WTC11 (cell line): ENCODE results near the gene DNAH1. TPM values are rescaled to one million over a fixed set of nuclear protein-coding genes. Genes with fewer than 3 reads are reported as not detected.

Experiments used
- ATAC-seq: fragments of 200-7000 bp; cut with Tn5 transposase; 2 replicates; pipeline ENCODE4 v1.10.0; 2021; ENCODE audit warnings: mild to moderate bottlenecking, moderate library complexity
- CTCF ChIA-PET: fragments of 300-600 bp; sonication (Branson Sonifier 250); formaldehyde crosslinking; loops from one replicate; lab custom pipeline; 2021; ENCODE audit warnings: antibody characterized with exemption; lab: Charles Lee
- POLR2A ChIA-PET: fragments of 350-600 bp; sonication (Branson Sonifier 250); formaldehyde crosslinking; loops from one replicate; lab custom pipeline; 2021; ENCODE audit warnings: antibody characterized with exemption; lab: Charles Lee
- DNase-seq: peaks from one replicate; pipeline ENCODE4 v3.0.0; 2021; ENCODE audit warnings: low spot score
- H3K27ac Mint-ChIP-seq: 2 replicates; pipeline ENCODE4 v1.8.0; 2021; ENCODE audit warnings: mixed read lengths
- H3K27me3 Mint-ChIP-seq: 2 replicates; pipeline ENCODE4 v1.8.0; 2021; ENCODE audit warnings: low read depth, mild to moderate bottlenecking, moderate library complexity, mixed read lengths
- H3K36me3 Mint-ChIP-seq: 2 replicates; pipeline ENCODE4 v1.8.0; 2021; ENCODE audit warnings: mixed read lengths
- H3K4me1 Mint-ChIP-seq: 2 replicates; pipeline ENCODE4 v1.8.0; 2022; ENCODE audit warnings: mixed read lengths
- H3K4me3 Mint-ChIP-seq: 2 replicates; pipeline ENCODE4 v1.8.0; 2021; ENCODE audit warnings: mild to moderate bottlenecking, moderate library complexity, mixed read lengths
- H3K9me3 Mint-ChIP-seq: 2 replicates; pipeline ENCODE4 v1.8.0; 2021; ENCODE audit warnings: mixed read lengths
- ATF1 ChIP-seq: sonication (generic); formaldehyde crosslinking; IDR thresholded peaks from 2 replicates; pipeline ENCODE4 v1.8.1; 2023; ENCODE audit warnings: mild to moderate bottlenecking, moderate library complexity, missing genetic modification reagents
- CREB1 ChIP-seq: sonication (generic); formaldehyde crosslinking; IDR thresholded peaks from 2 replicates; pipeline ENCODE4 v1.8.0; 2023; ENCODE audit warnings: mild to moderate bottlenecking, missing genetic modification reagents
- EMX1 ChIP-seq: fragments of 250-450 bp; sonication (Bioruptor Pico); IDR thresholded peaks from 2 replicates; pipeline ENCODE4 v1.8.0; 2021; ENCODE audit warnings: mild to moderate bottlenecking
- FOXK1 ChIP-seq: sonication (generic); formaldehyde crosslinking; IDR thresholded peaks from 2 replicates; pipeline ENCODE4 v1.8.0; 2022; ENCODE audit warnings: mild to moderate bottlenecking, moderate library complexity, missing genetic modification reagents
- GTF2I ChIP-seq: fragments of 250-450 bp; sonication (Bioruptor Pico); conservative IDR thresholded peaks from 2 replicates; pipeline ENCODE4 v1.4.0; 2021; ENCODE audit warnings: mild to moderate bottlenecking
- JAZF1 ChIP-seq: fragments of 250-450 bp; sonication (Bioruptor Pico); IDR thresholded peaks from 2 replicates; pipeline ENCODE4 v1.9.0; 2021; ENCODE audit warnings: moderate library complexity, mild to moderate bottlenecking, inconsistent platforms
- KAT7 ChIP-seq: sonication (generic); formaldehyde crosslinking; IDR thresholded peaks from 2 replicates; pipeline ENCODE4 v1.8.1; 2023; ENCODE audit warnings: missing genetic modification reagents, mild to moderate bottlenecking, borderline replicate concordance
- NR2C2 ChIP-seq: sonication (generic); formaldehyde crosslinking; IDR thresholded peaks from 2 replicates; pipeline ENCODE4 v1.8.0; 2022; ENCODE audit warnings: mild to moderate bottlenecking, missing genetic modification reagents
- PRRX2 ChIP-seq: fragments of 250-450 bp; sonication (Bioruptor Pico); IDR thresholded peaks from 2 replicates; pipeline ENCODE4 v1.8.0; 2021; ENCODE audit warnings: mild to moderate bottlenecking
- SMAD4 ChIP-seq: sonication (generic); formaldehyde crosslinking; IDR thresholded peaks from 2 replicates; pipeline ENCODE4 v1.8.0; 2022; ENCODE audit warnings: mild to moderate bottlenecking, missing genetic modification reagents
- TCF7 ChIP-seq: sonication (generic); formaldehyde crosslinking; IDR thresholded peaks from 2 replicates; pipeline ENCODE4 v1.8.0; 2022; ENCODE audit warnings: mild to moderate bottlenecking, low read depth, missing genetic modification reagents, moderate library complexity
- ZNF263 ChIP-seq: sonication (generic); formaldehyde crosslinking; IDR thresholded peaks from 2 replicates; pipeline ENCODE4 v1.8.1; 2022; ENCODE audit warnings: low read depth, mild to moderate bottlenecking, moderate library complexity, missing genetic modification reagents
- total RNA-seq: library from RNA; stranded (reverse); gene quantifications from 3 replicates; pipeline ENCODE4 v1.2.3, GENCODE V29; 2021
- TF ChIP-seq, protein P1 (sequence below): fragments of 200-600 bp; IDR thresholded peaks from 2 replicates; pipeline ENCODE4 v1.8.0; 2022; ENCODE audit warnings: antibody characterized with exemption
- TF ChIP-seq, protein P2 (sequence below): fragments of 250-450 bp; sonication (Bioruptor Pico); IDR thresholded peaks from 2 replicates; pipeline ENCODE4 v1.9.0; 2021; ENCODE audit warnings: mild to moderate bottlenecking
- TF ChIP-seq, protein P3 (sequence below): sonication (generic); formaldehyde crosslinking; IDR thresholded peaks from 2 replicates; pipeline ENCODE4 v1.8.1; 2023; ENCODE audit warnings: mild to moderate bottlenecking, missing genetic modification reagents, borderline replicate concordance
- TF ChIP-seq, protein P4 (sequence below): sonication (generic); formaldehyde crosslinking; conservative IDR thresholded peaks from 2 replicates; pipeline ENCODE4 v1.8.1; 2022; ENCODE audit warnings: mild to moderate bottlenecking, missing genetic modification reagents
- TF ChIP-seq, protein P5 (sequence below): sonication (generic); formaldehyde crosslinking; IDR thresholded peaks from 2 replicates; pipeline ENCODE4 v1.8.1; 2023; ENCODE audit warnings: mild to moderate bottlenecking, missing genetic modification reagents
- TF ChIP-seq, protein P6 (sequence below): fragments of 250-450 bp; sonication (Bioruptor Pico); conservative IDR thresholded peaks from 2 replicates; pipeline ENCODE4 v1.9.0; 2021; ENCODE audit warnings: mild to moderate bottlenecking

The DNAH1 gene
- total RNA-seq, 1 experiment from 2014 or later, result 1.5 TPM

DNA sequence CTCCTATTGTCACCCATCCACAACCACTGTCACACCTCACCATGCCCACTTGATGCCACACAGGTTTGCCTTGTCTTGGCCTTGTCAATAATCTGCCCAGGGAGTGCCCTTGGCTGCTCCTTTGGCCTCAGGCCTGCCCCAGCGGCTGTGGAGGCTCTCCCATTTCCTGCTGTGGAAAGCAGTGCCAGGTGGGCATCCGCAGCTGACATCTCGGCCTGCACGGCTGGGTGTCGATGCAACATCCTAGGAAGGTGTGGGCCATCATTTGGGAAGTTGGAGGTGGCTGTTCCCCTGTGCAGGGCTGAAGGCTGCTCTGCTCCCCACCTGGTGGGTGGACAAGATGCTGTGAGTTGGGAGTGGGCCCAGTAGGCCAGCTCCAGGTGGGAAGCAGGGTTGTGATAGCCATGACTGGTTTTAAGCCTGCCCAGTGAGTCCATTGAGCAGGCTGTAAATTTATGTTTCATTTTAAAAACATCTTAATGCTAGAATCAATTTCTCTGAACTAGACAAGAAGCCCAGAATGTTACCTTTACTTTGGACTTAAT lies 12.5 kb downstream of the DNAH1 start:
- Mint-ChIP-seq H3K4me1 (no peaks in the 10 kb centered on the region), H3K27me3 (no peaks in the 10 kb centered on the region)
- no peak for DNase-seq
- ATAC-seq, result no peak
- TF ChIP-seq ZNF263 (CRISPR knock-in tag), result no peak
- no peak for TF ChIP-seq FOXK1
- TF ChIP-seq EMX1 (CRISPR knock-in tag), result no peak
- TF ChIP-seq, protein P1, sequence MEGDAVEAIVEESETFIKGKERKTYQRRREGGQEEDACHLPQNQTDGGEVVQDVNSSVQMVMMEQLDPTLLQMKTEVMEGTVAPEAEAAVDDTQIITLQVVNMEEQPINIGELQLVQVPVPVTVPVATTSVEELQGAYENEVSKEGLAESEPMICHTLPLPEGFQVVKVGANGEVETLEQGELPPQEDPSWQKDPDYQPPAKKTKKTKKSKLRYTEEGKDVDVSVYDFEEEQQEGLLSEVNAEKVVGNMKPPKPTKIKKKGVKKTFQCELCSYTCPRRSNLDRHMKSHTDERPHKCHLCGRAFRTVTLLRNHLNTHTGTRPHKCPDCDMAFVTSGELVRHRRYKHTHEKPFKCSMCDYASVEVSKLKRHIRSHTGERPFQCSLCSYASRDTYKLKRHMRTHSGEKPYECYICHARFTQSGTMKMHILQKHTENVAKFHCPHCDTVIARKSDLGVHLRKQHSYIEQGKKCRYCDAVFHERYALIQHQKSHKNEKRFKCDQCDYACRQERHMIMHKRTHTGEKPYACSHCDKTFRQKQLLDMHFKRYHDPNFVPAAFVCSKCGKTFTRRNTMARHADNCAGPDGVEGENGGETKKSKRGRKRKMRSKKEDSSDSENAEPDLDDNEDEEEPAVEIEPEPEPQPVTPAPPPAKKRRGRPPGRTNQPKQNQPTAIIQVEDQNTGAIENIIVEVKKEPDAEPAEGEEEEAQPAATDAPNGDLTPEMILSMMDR, result no peak
- TF ChIP-seq, protein P2, sequence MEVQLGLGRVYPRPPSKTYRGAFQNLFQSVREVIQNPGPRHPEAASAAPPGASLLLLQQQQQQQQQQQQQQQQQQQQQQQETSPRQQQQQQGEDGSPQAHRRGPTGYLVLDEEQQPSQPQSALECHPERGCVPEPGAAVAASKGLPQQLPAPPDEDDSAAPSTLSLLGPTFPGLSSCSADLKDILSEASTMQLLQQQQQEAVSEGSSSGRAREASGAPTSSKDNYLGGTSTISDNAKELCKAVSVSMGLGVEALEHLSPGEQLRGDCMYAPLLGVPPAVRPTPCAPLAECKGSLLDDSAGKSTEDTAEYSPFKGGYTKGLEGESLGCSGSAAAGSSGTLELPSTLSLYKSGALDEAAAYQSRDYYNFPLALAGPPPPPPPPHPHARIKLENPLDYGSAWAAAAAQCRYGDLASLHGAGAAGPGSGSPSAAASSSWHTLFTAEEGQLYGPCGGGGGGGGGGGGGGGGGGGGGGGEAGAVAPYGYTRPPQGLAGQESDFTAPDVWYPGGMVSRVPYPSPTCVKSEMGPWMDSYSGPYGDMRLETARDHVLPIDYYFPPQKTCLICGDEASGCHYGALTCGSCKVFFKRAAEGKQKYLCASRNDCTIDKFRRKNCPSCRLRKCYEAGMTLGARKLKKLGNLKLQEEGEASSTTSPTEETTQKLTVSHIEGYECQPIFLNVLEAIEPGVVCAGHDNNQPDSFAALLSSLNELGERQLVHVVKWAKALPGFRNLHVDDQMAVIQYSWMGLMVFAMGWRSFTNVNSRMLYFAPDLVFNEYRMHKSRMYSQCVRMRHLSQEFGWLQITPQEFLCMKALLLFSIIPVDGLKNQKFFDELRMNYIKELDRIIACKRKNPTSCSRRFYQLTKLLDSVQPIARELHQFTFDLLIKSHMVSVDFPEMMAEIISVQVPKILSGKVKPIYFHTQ (CRISPR knock-in tag), result no peak
- TF ChIP-seq, protein P3, sequence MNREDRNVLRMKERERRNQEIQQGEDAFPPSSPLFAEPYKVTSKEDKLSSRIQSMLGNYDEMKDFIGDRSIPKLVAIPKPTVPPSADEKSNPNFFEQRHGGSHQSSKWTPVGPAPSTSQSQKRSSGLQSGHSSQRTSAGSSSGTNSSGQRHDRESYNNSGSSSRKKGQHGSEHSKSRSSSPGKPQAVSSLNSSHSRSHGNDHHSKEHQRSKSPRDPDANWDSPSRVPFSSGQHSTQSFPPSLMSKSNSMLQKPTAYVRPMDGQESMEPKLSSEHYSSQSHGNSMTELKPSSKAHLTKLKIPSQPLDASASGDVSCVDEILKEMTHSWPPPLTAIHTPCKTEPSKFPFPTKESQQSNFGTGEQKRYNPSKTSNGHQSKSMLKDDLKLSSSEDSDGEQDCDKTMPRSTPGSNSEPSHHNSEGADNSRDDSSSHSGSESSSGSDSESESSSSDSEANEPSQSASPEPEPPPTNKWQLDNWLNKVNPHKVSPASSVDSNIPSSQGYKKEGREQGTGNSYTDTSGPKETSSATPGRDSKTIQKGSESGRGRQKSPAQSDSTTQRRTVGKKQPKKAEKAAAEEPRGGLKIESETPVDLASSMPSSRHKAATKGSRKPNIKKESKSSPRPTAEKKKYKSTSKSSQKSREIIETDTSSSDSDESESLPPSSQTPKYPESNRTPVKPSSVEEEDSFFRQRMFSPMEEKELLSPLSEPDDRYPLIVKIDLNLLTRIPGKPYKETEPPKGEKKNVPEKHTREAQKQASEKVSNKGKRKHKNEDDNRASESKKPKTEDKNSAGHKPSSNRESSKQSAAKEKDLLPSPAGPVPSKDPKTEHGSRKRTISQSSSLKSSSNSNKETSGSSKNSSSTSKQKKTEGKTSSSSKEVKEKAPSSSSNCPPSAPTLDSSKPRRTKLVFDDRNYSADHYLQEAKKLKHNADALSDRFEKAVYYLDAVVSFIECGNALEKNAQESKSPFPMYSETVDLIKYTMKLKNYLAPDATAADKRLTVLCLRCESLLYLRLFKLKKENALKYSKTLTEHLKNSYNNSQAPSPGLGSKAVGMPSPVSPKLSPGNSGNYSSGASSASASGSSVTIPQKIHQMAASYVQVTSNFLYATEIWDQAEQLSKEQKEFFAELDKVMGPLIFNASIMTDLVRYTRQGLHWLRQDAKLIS, result no peak
- no peak for TF ChIP-seq TCF7 (CRISPR knock-in tag)
- no peak for TF ChIP-seq KAT7
- TF ChIP-seq, protein P4, sequence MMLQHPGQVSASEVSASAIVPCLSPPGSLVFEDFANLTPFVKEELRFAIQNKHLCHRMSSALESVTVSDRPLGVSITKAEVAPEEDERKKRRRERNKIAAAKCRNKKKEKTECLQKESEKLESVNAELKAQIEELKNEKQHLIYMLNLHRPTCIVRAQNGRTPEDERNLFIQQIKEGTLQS, result no peak
- TF ChIP-seq SMAD4 (CRISPR knock-in tag), result no peak
- no peak for TF ChIP-seq GTF2I (CRISPR knock-in tag)
- TF ChIP-seq JAZF1, result no peak
- TF ChIP-seq, protein P5, sequence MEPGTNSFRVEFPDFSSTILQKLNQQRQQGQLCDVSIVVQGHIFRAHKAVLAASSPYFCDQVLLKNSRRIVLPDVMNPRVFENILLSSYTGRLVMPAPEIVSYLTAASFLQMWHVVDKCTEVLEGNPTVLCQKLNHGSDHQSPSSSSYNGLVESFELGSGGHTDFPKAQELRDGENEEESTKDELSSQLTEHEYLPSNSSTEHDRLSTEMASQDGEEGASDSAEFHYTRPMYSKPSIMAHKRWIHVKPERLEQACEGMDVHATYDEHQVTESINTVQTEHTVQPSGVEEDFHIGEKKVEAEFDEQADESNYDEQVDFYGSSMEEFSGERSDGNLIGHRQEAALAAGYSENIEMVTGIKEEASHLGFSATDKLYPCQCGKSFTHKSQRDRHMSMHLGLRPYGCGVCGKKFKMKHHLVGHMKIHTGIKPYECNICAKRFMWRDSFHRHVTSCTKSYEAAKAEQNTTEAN (CRISPR knock-in tag), result no peak
- no peak for TF ChIP-seq CREB1 (CRISPR knock-in tag)
- TF ChIP-seq NR2C2 (CRISPR knock-in tag), result no peak
- no peak for TF ChIP-seq ATF1 (CRISPR knock-in tag)
- TF ChIP-seq PRRX2 (CRISPR knock-in tag), result no peak
- TF ChIP-seq, protein P6, sequence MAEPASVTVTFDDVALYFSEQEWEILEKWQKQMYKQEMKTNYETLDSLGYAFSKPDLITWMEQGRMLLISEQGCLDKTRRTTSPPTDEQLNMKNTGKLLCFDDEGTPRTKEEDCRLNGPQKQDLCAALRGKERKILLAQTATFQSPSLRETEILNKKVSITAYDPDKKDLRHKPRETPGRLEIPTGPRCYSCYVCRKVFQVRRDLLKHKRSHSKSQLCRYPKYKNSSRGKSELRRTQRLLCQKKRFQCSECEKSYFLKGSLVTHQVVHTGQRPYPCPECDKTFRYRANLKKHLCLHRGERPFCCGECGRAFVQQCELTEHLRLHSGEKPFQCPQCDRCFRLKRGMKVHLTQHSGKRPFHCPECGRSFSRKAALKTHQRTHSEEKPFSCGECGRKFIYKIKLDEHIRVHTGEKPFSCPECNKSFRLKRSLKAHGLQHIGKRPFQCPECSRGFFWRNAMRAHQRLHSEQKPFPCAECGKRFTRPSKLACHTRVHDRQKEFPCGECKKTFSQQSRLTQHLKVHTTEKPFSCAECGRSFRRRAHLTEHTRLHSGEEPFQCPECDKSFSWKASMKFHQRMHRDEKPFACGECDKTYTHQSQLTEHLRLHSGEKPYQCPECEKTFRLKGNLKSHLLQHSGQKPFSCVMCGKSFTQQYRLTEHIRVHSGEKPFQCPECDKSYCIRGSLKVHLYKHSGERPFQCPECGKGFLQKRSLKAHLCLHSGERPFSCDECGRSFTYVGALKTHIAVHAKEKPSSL (CRISPR knock-in tag), result no peak
- TF ChIP-seq, all 79 proteins: peak for 0
- ChIA-PET CTCF (interaction anchor here (0.7 to 2.0 kb wide), 4 partner anchors 10 to 108 kb away, joined by 3 to 7 read pairs (median 4); no protein-coding TSS in a partner anchor), POLR2A (interaction anchor here (0.5 kb wide), 1 partner anchor 50 kb away, joined by 3 read pairs; no protein-coding TSS in a partner anchor)
- no peak overlapping the region for H3K27ac Mint-ChIP-seq
- no peaks in the 10 kb centered on the region for H3K9me3 Mint-ChIP-seq
- no peaks in the 10 kb centered on the region for H3K36me3 Mint-ChIP-seq
- no peak overlapping the region for H3K4me3 Mint-ChIP-seq
